ENCODE data around the gene MCF2L. TPM values are rescaled to one million over a fixed set of nuclear protein-coding genes. Genes with fewer than 3 reads are reported as not detected.
"Not testable (repeated sequence)": the region's sequence is repeated elsewhere in the genome, so short reads cannot be mapped to it uniquely, and the experiment has no call there.

Gene MCF2L
- polyA plus RNA-seq, 1 donor, result 30.9 TPM

- Histone ChIP-seq H3K36me3 (ENCODE audit: control insufficient read depth, insufficient read depth, low read length) (peaks cover 62% of the 10 kb centered on the region), H3K9me3 (ENCODE audit: control insufficient read depth, low read depth, low read length) (peaks cover 6% of the 10 kb centered on the region), H3K4me1 (ENCODE audit: control insufficient read depth, insufficient read depth, low read length) (no peaks in the 10 kb centered on the region), H3K4me3 (ENCODE audit: low read length) (no peak overlapping the region), H3K27ac (ENCODE audit: low read length) (no peak overlapping the region), H3K27me3 (ENCODE audit: control insufficient read depth, insufficient read depth, low read length) (no peaks in the 10 kb centered on the region)
- WGBS (ENCODE audit: insufficient coverage, low lambda C conversion rate), result no CpG with 5 or more reads among the region's 27 CpGs
- DNase-seq, result no peak
Measured at GRCh38 chr13:113078902-113079780, 110.1 kb downstream of the MCF2L start.

GRCh38 chr13:113079781-113080080 lies 110.7 kb downstream of the MCF2L start:
- not testable (repeated sequence) for H3K4me3 ChIP-seq (ENCODE audit: low read length); DNase-seq; H3K27ac ChIP-seq (ENCODE audit: low read length); H3K9me3 ChIP-seq (ENCODE audit: control insufficient read depth, low read depth, low read length); H3K27me3 ChIP-seq (ENCODE audit: control insufficient read depth, insufficient read depth, low read length); H3K4me1 ChIP-seq (ENCODE audit: control insufficient read depth, insufficient read depth, low read length)
- WGBS (ENCODE audit: insufficient coverage, low lambda C conversion rate), result 100% methylated on average over 1 of the region's 9 CpGs
- peaks cover 56% of the 10 kb centered on the region for H3K36me3 ChIP-seq (ENCODE audit: control insufficient read depth, insufficient read depth, low read length)

GRCh38 chr13:113080361-113080831 lies 111.4 kb downstream of the MCF2L start:
- Histone ChIP-seq H3K36me3 (ENCODE audit: control insufficient read depth, insufficient read depth, low read length) (peaks cover 53% of the 10 kb centered on the region), H3K4me1 (ENCODE audit: control insufficient read depth, insufficient read depth, low read length) (no peaks in the 10 kb centered on the region), H3K4me3 (ENCODE audit: low read length) (no peak overlapping the region), H3K27ac (ENCODE audit: low read length) (no peak overlapping the region), H3K27me3 (ENCODE audit: control insufficient read depth, insufficient read depth, low read length) (no peaks in the 10 kb centered on the region), H3K9me3 (ENCODE audit: control insufficient read depth, low read depth, low read length) (peaks cover 8% of the 10 kb centered on the region)
- WGBS (ENCODE audit: insufficient coverage, low lambda C conversion rate), result no CpG with 5 or more reads among the region's 18 CpGs
- DNase-seq, result no peak

GRCh38 chr13:113080901-113081521 lies 112.0 kb downstream of the MCF2L start:
- H3K4me3 ChIP-seq (ENCODE audit: low read length), result no peak overlapping the region
- no CpG with 5 or more reads among the region's 25 CpGs for WGBS (ENCODE audit: insufficient coverage, low lambda C conversion rate)
- no peak for DNase-seq
- no peaks in the 10 kb centered on the region for H3K4me1 ChIP-seq (ENCODE audit: control insufficient read depth, insufficient read depth, low read length)
- no peaks in the 10 kb centered on the region for H3K27me3 ChIP-seq (ENCODE audit: control insufficient read depth, insufficient read depth, low read length)
- H3K36me3 ChIP-seq (ENCODE audit: control insufficient read depth, insufficient read depth, low read length), result peaks cover 48% of the 10 kb centered on the region
- H3K9me3 ChIP-seq (ENCODE audit: control insufficient read depth, low read depth, low read length), result peaks cover 8% of the 10 kb centered on the region
- H3K27ac ChIP-seq (ENCODE audit: low read length), result no peak overlapping the region

GRCh38 chr13:113082198-113083021 lies 113.4 kb downstream of the MCF2L start:
- Histone ChIP-seq H3K4me3 (ENCODE audit: low read length) (no peak overlapping the region), H3K4me1 (ENCODE audit: control insufficient read depth, insufficient read depth, low read length) (no peaks in the 10 kb centered on the region), H3K36me3 (ENCODE audit: control insufficient read depth, insufficient read depth, low read length) (peaks cover 45% of the 10 kb centered on the region), H3K27me3 (ENCODE audit: control insufficient read depth, insufficient read depth, low read length) (no peaks in the 10 kb centered on the region), H3K9me3 (ENCODE audit: control insufficient read depth, low read depth, low read length) (peaks cover 6% of the 10 kb centered on the region), H3K27ac (ENCODE audit: low read length) (no peak overlapping the region)
- WGBS (ENCODE audit: insufficient coverage, low lambda C conversion rate), result no CpG with 5 or more reads among the region's 26 CpGs
- no peak for DNase-seq

GRCh38 chr13:113083022-113083373 lies 114.0 kb downstream of the MCF2L start:
- no CpG with 5 or more reads among the region's 10 CpGs for WGBS (ENCODE audit: insufficient coverage, low lambda C conversion rate)
- H3K9me3 ChIP-seq (ENCODE audit: control insufficient read depth, low read depth, low read length), result peaks cover 6% of the 10 kb centered on the region
- H3K4me3 ChIP-seq (ENCODE audit: low read length), result no peak overlapping the region
- peaks cover 47% of the 10 kb centered on the region for H3K36me3 ChIP-seq (ENCODE audit: control insufficient read depth, insufficient read depth, low read length)
- no peak overlapping the region for H3K27ac ChIP-seq (ENCODE audit: low read length)
- no peak for DNase-seq
- H3K27me3 ChIP-seq (ENCODE audit: control insufficient read depth, insufficient read depth, low read length), result no peaks in the 10 kb centered on the region
- no peaks in the 10 kb centered on the region for H3K4me1 ChIP-seq (ENCODE audit: control insufficient read depth, insufficient read depth, low read length)

GRCh38 chr13:113083402-113084061 lies 114.5 kb downstream of the MCF2L start:
- no peak overlapping the region for H3K4me3 ChIP-seq (ENCODE audit: low read length)
- peaks cover 2% of the 10 kb centered on the region for H3K9me3 ChIP-seq (ENCODE audit: control insufficient read depth, low read depth, low read length)
- H3K4me1 ChIP-seq (ENCODE audit: control insufficient read depth, insufficient read depth, low read length), result no peaks in the 10 kb centered on the region
- no peak overlapping the region for H3K27ac ChIP-seq (ENCODE audit: low read length)
- no peaks in the 10 kb centered on the region for H3K27me3 ChIP-seq (ENCODE audit: control insufficient read depth, insufficient read depth, low read length)
- peaks cover 51% of the 10 kb centered on the region for H3K36me3 ChIP-seq (ENCODE audit: control insufficient read depth, insufficient read depth, low read length)
- no peak for DNase-seq
- WGBS (ENCODE audit: insufficient coverage, low lambda C conversion rate), result no CpG with 5 or more reads among the region's 18 CpGs

GRCh38 chr13:113084094-113084942 lies 115.3 kb downstream of the MCF2L start:
- Histone ChIP-seq H3K36me3 (ENCODE audit: control insufficient read depth, insufficient read depth, low read length) (peaks cover 50% of the 10 kb centered on the region), H3K27me3 (ENCODE audit: control insufficient read depth, insufficient read depth, low read length) (no peaks in the 10 kb centered on the region), H3K4me1 (ENCODE audit: control insufficient read depth, insufficient read depth, low read length) (no peaks in the 10 kb centered on the region), H3K27ac (ENCODE audit: low read length) (no peak overlapping the region), H3K9me3 (ENCODE audit: control insufficient read depth, low read depth, low read length) (peaks cover 2% of the 10 kb centered on the region), H3K4me3 (ENCODE audit: low read length) (no peak overlapping the region)
- no peak for DNase-seq
- WGBS (ENCODE audit: insufficient coverage, low lambda C conversion rate), result no CpG with 5 or more reads among the region's 25 CpGs

GRCh38 chr13:113084943-113085540 lies 116.0 kb downstream of the MCF2L start:
- no peak overlapping the region for H3K27ac ChIP-seq (ENCODE audit: low read length)
- H3K27me3 ChIP-seq (ENCODE audit: control insufficient read depth, insufficient read depth, low read length), result no peaks in the 10 kb centered on the region
- WGBS (ENCODE audit: insufficient coverage, low lambda C conversion rate), result no CpG with 5 or more reads among the region's 24 CpGs
- no peak overlapping the region for H3K4me3 ChIP-seq (ENCODE audit: low read length)
- no peaks in the 10 kb centered on the region for H3K4me1 ChIP-seq (ENCODE audit: control insufficient read depth, insufficient read depth, low read length)
- peaks cover 2% of the 10 kb centered on the region for H3K9me3 ChIP-seq (ENCODE audit: control insufficient read depth, low read depth, low read length)
- peaks cover 56% of the 10 kb centered on the region for H3K36me3 ChIP-seq (ENCODE audit: control insufficient read depth, insufficient read depth, low read length)
- DNase-seq, result no peak

Data from large intestine (tissue), 3 donors.